GM12891 (cell line): ENCODE measurements around the gene CA5B. TPM values are rescaled to one million over a fixed set of nuclear protein-coding genes. Genes with fewer than 3 reads are reported as not detected.
A peak's percentile ranks its signal among the peaks of the same experiment; 100 is the strongest.
"Not testable (repeated sequence)": the region's sequence is repeated elsewhere in the genome, so short reads cannot be mapped to it uniquely, and the experiment has no call there.

ENCODE experiments used
- DNase-seq: peaks from one replicate; pipeline ENCODE4 v3.0.0; 2011; ENCODE audit warnings: low spot score; ENCODE audit not compliant: insufficient read length
- FAIRE-seq: peaks from 2 replicates; lab custom pipeline; 2011; peaks lifted over from hg19 to GRCh38; lab: Jason Lieb, UNC
- PAX5 ChIP-seq: IDR thresholded peaks from 2 replicates; pipeline ENCODE4 v1.6.1; 2011; ENCODE audit warnings: low read length, moderate library complexity, mild to moderate bottlenecking; ENCODE audit not compliant: insufficient read depth, severe bottlenecking
- POLR2A ChIP-seq: IDR thresholded peaks from 2 replicates; pipeline ENCODE4 v1.6.1; 2011; ENCODE audit warnings: low read depth, low read length, control low read depth
- POLR2AphosphoS5 ChIP-seq: IDR thresholded peaks from 2 replicates; pipeline ENCODE4 v1.6.1; 2011; ENCODE audit warnings: low read depth, low read length, control low read depth
- POU2F2 ChIP-seq: IDR thresholded peaks from 2 replicates; pipeline ENCODE4 v1.6.1; 2011; ENCODE audit warnings: low read depth, mild to moderate bottlenecking, control low read depth, low read length, moderate library complexity
- SPI1 ChIP-seq: IDR thresholded peaks from 2 replicates; pipeline ENCODE4 v1.6.1; 2011; ENCODE audit warnings: low read depth, low read length, control low read depth
- TAF1 ChIP-seq: IDR thresholded peaks from 2 replicates; pipeline ENCODE4 v1.6.1; 2011; ENCODE audit warnings: low read depth, low read length, control low read depth
- polyA plus RNA-seq: library from polyadenylated mRNA; unstranded; fragments of >200 nt; gene quantifications from one replicate; pipeline ENCODE4 v1.2.1, GENCODE V29; 2012; ENCODE audit warnings: low read depth, missing spikeins, inconsistent platforms; ENCODE audit not compliant: missing spikeins

Gene CA5B
- polyA plus RNA-seq, result 1.8 TPM

DNA sequence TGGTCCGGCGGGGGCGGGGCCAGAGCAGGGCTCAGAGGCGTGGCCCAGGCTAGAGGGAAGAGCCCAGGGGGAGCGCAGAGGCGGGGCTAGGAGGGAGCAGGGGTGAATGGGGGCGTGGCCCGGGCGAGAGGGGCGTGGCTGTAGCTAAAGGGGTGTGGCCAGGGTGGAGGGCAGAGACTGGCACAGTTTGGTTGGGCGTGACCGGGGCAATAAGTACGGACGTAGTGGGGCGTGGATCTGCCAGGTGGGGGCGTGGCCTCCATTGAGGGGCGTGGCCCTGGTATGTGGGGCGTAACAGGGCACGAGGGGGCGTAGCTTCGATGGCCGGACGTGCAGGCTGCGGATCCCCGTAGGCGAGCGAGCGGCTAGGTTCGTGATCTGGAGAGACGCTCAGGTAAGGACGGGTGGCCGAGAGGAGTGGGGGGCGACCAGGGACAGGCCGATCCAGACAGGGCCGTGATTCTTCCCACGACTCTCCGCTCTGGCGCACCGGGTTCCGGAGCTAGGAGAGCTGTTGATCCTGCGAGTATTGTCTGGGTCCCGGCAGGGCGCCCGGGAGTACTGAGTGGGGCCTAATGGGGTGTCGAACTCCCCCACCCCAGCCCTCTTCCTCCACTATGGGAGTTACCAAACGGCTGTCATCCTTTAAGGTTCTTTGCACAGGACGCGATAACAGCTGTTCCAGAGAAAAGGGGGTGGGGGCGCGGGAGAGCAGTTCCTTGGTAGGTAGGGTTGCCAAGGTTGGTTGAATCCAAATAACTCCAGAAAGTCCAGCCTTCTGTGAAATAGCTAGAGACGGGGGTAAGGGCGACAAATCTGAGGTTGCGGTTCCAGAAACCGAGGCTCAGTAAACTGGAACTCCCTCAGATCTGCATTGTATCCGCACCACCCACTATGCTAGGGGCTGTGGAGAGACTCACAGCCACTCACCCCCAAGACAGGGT, at the start of gene CA5B:
TSS of gene CA5B (plus strand) at position 312 of the 944 bp plus-strand sequence. CDS start 11,754 bp downstream, outside the sequence.
- peak; percentile 98 for FAIRE-seq
- TF ChIP-seq SPI1 (no peak), POLR2A (no peak), TAF1 (no peak), PAX5 (no peak), POU2F2 (no peak), POLR2AphosphoS5 (no peak)
- peak; percentile 49 for DNase-seq

DNA sequence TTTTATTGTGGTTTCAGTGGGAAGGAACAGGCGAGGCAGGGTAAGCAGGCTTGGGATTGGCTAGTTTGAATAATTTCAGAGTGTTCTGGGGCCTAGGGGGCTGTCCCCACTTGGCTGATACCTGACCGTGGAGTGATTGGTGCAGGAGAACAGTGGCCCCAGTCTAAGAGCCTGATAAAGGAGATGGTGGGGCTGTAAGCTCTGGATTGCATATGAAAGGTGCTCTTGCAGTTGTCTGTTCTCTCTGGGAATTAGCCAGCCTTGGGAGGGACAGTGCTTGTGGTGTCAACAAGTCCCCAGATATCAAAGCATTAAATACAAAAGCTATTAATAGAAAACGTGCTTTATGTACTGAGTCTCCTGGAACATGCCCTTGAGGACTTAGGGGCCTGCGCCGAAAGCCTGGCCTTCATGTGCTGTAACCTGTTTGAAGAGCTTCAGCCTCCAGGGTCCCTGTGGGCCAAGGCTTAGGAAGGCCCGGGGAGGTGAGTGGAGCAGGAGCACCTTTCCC, 43.1 kb upstream of the CA5B start:
- no peak for FAIRE-seq
- TF ChIP-seq PAX5 (no peak), TAF1 (no peak), POLR2A (no peak), POLR2AphosphoS5 (no peak), POU2F2 (no peak), SPI1 (no peak)
- DNase-seq, result no peak

DNA sequence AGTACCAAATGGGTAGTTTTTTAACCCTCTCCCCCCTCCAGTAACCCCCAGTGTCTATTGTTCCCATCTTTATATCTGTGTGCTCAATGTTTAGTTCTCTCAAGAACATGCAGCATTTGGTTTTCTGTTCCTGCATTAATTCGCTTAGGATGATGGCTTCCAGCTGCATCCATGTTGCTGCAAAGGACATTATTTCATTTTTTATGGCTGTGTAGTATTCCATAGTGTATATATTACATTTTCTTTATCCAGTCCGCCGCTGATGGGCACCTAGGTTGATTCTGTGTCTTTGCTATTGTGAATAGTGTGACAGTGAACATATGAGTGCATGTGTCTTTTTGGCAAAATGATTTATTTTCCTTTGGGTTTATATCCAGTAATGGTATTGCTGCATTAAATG, 41.6 kb upstream of the CA5B start:
- DNase-seq (no peak), FAIRE-seq (no peak)
- TF ChIP-seq POLR2AphosphoS5, result no peak
- TF ChIP-seq PAX5, result no peak

DNA sequence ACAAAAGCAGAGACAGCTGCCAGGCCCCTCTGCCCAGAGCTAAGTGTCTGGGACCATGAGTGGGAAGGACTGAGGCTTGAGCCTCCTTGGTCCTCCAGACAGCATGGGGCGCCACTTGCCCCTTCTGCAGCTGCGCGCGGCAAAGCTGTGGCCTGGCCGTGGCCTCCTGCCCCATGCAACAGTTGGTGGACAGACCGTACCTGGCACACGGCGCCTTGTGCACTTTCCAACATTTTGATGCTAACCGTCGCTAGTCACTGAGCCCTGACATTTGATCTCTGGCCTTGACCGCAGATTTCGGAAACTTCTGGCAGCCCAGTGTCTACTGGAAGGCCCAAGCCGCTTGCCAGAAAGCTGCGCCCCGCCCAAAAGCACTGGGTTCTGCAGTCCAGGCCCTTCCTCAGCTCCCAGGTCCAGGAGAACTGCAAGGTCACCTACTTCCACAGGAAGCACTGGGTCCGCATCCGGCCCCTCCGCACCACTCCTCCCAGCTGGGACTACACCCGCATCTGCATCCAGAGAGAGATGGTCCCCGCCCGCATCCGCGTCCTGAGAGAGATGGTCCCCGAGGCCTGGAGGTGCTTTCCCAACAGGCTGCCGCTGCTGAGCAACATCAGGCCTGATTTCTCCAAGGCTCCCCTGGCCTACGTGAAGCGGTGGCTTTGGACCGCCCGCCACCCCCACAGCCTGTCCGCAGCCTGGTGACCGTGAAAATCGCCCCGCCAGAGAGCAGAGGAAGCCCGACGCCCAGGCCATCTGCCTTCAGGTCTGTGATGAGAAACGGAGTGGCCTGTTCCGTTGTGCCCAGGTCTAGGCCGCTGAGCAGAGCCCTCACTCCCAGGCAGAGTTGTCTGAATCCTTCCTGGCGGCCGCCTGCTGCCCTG, 35.3 kb upstream of the CA5B start:
- no peak for DNase-seq
- no peak for FAIRE-seq
- no peak for TF ChIP-seq TAF1
- TF ChIP-seq POLR2AphosphoS5, result no peak
- no peak for TF ChIP-seq PAX5
- TF ChIP-seq POU2F2, result no peak
- TF ChIP-seq SPI1, result no peak
- TF ChIP-seq POLR2A, result no peak

- not testable (repeated sequence) for DNase-seq
- FAIRE-seq, result peak; percentile 93
Measured at GRCh38 chrX:15703809-15704208, 34.3 kb upstream of the CA5B start.

- not testable (repeated sequence) for DNase-seq, FAIRE-seq
Measured at GRCh38 chrX:15704273-15704672, 33.8 kb upstream of the CA5B start.

DNA sequence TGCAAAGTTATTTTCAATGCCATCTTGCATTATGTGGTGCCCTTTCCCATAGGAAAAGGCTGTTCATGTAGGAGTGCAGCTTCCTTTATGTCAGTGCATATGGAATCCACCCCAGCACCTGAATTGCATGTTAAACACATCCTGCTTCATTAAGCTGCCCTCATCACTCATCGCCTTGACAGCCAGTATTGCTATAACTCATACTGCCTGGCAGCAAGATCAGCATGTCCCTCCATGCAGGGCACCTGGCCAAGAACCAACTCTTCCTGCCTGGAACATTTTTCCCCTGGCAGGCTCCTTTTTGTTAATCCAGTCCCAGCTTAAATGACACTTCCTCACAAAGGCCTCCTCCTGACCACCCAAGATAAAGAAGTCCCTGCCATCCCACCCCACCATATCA, 23.5 kb upstream of the CA5B start:
- no peak for DNase-seq
- no peak for FAIRE-seq
- no peak for TF ChIP-seq POLR2AphosphoS5
- no peak for TF ChIP-seq POU2F2
- TF ChIP-seq SPI1, result no peak
- TF ChIP-seq TAF1, result no peak
- no peak for TF ChIP-seq PAX5
- no peak for TF ChIP-seq POLR2A

DNA sequence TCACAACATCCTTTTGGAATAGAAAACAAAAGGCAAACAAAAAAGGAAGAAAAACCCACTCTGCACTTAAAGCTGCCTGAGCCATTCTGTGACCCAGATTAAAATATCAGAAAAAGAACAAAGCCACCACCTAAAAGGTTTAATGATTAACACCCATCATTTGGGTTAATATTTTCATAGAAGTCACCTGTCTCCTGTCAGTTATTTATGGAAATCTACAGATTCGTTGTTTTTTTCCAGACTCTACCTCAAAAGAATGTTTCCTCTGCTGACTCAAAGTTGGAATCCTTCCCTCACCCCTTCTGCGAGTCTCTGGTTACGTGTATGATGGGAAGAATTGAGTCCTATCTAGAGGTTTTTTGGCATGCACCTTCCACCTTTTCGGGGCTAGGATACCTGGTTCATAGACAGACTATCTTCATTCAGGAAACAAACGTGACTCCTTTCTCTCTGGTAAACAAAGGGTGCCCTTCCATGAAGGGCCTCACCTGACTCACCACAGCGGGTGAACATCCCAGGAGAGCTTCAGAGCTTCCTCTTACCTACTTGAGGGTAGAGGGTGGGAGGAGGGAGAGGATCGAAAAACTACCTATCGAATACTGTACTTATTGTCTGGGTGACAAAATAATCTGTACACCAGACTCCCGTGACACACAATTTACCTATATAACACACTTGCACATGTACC, 19.6 kb upstream of the CA5B start:
- TF ChIP-seq PAX5 (no peak), POLR2AphosphoS5 (no peak), SPI1 (no peak), POU2F2 (no peak), POLR2A (no peak)
- FAIRE-seq, result no peak
- DNase-seq, result no peak

- no peak for FAIRE-seq
- no peak for TF ChIP-seq SPI1
- no peak for TF ChIP-seq POLR2A
- no peak for TF ChIP-seq POLR2AphosphoS5
- TF ChIP-seq TAF1, result no peak
- no peak for TF ChIP-seq POU2F2
- TF ChIP-seq PAX5, result no peak
- no peak for DNase-seq
Measured at GRCh38 chrX:15719324-15719968, 18.6 kb upstream of the CA5B start.
